MG63 (cell line): Measurements from ENCODE around the gene LILRB2. TPM values are rescaled to one million over a fixed set of nuclear protein-coding genes. Genes with fewer than 3 reads are reported as not detected.
"Not testable (repeated sequence)": the region's sequence is repeated elsewhere in the genome, so short reads cannot be mapped to it uniquely, and the experiment has no call there.

Source experiments
- DNase-seq: peaks from one replicate; pipeline ENCODE4 v3.0.0-alpha.2; 2020
- H3K27me3 ChIP-seq: fragments of 250-450 bp; sonication (Bioruptor Pico); 2 replicates; pipeline ENCODE4 v1.5.1; 2020; ENCODE audit warnings: mild to moderate bottlenecking, moderate library complexity
- H3K36me3 ChIP-seq: fragments of 250-450 bp; sonication (Bioruptor Pico); 2 replicates; pipeline ENCODE4 v1.5.1; 2020; ENCODE audit warnings: mild to moderate bottlenecking, moderate library complexity
- H3K4me3 ChIP-seq: fragments of 250-450 bp; sonication (Bioruptor Pico); 2 replicates; pipeline ENCODE4 v1.5.1; 2020; ENCODE audit warnings: mild to moderate bottlenecking, moderate library complexity
- H3K9me3 ChIP-seq: fragments of 250-450 bp; sonication (Bioruptor Pico); 2 replicates; pipeline ENCODE4 v1.5.1; 2020; ENCODE audit warnings: mild to moderate bottlenecking, moderate library complexity
- total RNA-seq: library from RNA; depleted of rRNA; stranded (reverse); fragments of >200 nt; shearing (Covaris generic); gene quantifications from 2 replicates; pipeline ENCODE4 v1.2.3, GENCODE V29; 2014; ENCODE audit warnings: low replicate concordance

LILRB2 gene
- total RNA-seq, 1 experiment from 2014 or later = not detected

- Histone ChIP-seq H3K4me3 (no peak overlapping the region), H3K36me3 (no peaks in the 10 kb centered on the region), H3K9me3 (no peaks in the 10 kb centered on the region), H3K27me3 (peaks cover 34% of the 10 kb centered on the region)
- no peak for DNase-seq
Observed at GRCh38 chr19:54312011-54312410, 31.1 kb upstream of the LILRB2 start.

- Histone ChIP-seq H3K4me3 (no peak overlapping the region), H3K9me3 (no peaks in the 10 kb centered on the region), H3K27me3 (peaks cover 33% of the 10 kb centered on the region), H3K36me3 (no peaks in the 10 kb centered on the region)
- DNase-seq = no peak
Observed at GRCh38 chr19:54311486-54311885, 30.6 kb upstream of the LILRB2 start.

- peaks cover 29% of the 10 kb centered on the region for H3K27me3 ChIP-seq
Observed at GRCh38 chr19:54310543-54310942, 29.6 kb upstream of the LILRB2 start.

GRCh38 chr19:54309811-54310210, 28.9 kb upstream of the LILRB2 start:
- no peaks in the 10 kb centered on the region for H3K36me3 ChIP-seq

More at GRCh38 chr19:54310543-54310942, 29.6 kb upstream of the LILRB2 start:
- Histone ChIP-seq H3K9me3 (no peaks in the 10 kb centered on the region), H3K4me3 (no peak overlapping the region), H3K36me3 (no peaks in the 10 kb centered on the region)
- no peak for DNase-seq

GRCh38 chr19:54307389-54308020, 26.6 kb upstream of the LILRB2 start:
- Histone ChIP-seq H3K36me3 (no peaks in the 10 kb centered on the region), H3K4me3 (no peak overlapping the region), H3K27me3 (peaks cover 22% of the 10 kb centered on the region), H3K9me3 (no peaks in the 10 kb centered on the region)
- DNase-seq = no peak

More at GRCh38 chr19:54309811-54310210, 28.9 kb upstream of the LILRB2 start:
- Histone ChIP-seq H3K4me3 (no peak overlapping the region), H3K27me3 (peaks cover 24% of the 10 kb centered on the region), H3K9me3 (no peaks in the 10 kb centered on the region)
- DNase-seq = no peak

- Histone ChIP-seq H3K9me3 (no peaks in the 10 kb centered on the region), H3K36me3 (no peaks in the 10 kb centered on the region), H3K27me3 (peaks cover 32% of the 10 kb centered on the region), H3K4me3 (no peak overlapping the region)
- no peak for DNase-seq
Observed at GRCh38 chr19:54305141-54305540, 24.2 kb upstream of the LILRB2 start.

- DNase-seq = no peak
- Histone ChIP-seq H3K4me3 (no peak overlapping the region), H3K27me3 (peaks cover 44% of the 10 kb centered on the region), H3K36me3 (no peaks in the 10 kb centered on the region), H3K9me3 (no peaks in the 10 kb centered on the region)
Observed at GRCh38 chr19:54302257-54302656, 21.3 kb upstream of the LILRB2 start.

- no peak for DNase-seq
- no peak overlapping the region for H3K4me3 ChIP-seq
Observed at GRCh38 chr19:54299515-54299914, 18.6 kb upstream of the LILRB2 start.

GRCh38 chr19:54299126-54299498, 18.2 kb upstream of the LILRB2 start:
- DNase-seq = no peak
- Histone ChIP-seq H3K27me3 (peaks cover 55% of the 10 kb centered on the region), H3K4me3 (no peak overlapping the region), H3K9me3 (no peaks in the 10 kb centered on the region), H3K36me3 (no peaks in the 10 kb centered on the region)

More at GRCh38 chr19:54299515-54299914, 18.6 kb upstream of the LILRB2 start:
- no peaks in the 10 kb centered on the region for H3K9me3 ChIP-seq
- H3K36me3 ChIP-seq = no peaks in the 10 kb centered on the region
- H3K27me3 ChIP-seq = peaks cover 58% of the 10 kb centered on the region

GRCh38 chr19:54298357-54299125, 17.6 kb upstream of the LILRB2 start:
- Histone ChIP-seq H3K36me3 (no peaks in the 10 kb centered on the region), H3K4me3 (no peak overlapping the region), H3K27me3 (peaks cover 51% of the 10 kb centered on the region), H3K9me3 (no peaks in the 10 kb centered on the region)
- no peak for DNase-seq

GRCh38 chr19:54297759-54298305, 16.9 kb upstream of the LILRB2 start:
- no peak for DNase-seq
- Histone ChIP-seq H3K36me3 (no peaks in the 10 kb centered on the region), H3K27me3 (peaks cover 47% of the 10 kb centered on the region), H3K4me3 (no peak overlapping the region), H3K9me3 (no peaks in the 10 kb centered on the region)

- no peaks in the 10 kb centered on the region for H3K36me3 ChIP-seq
- H3K27me3 ChIP-seq = peaks cover 43% of the 10 kb centered on the region
- no peak for DNase-seq
Observed at GRCh38 chr19:54294539-54294938, 13.6 kb upstream of the LILRB2 start.

GRCh38 chr19:54289160-54289559, 8.2 kb upstream of the LILRB2 start:
- DNase-seq, H3K9me3 ChIP-seq, H3K4me3 ChIP-seq, H3K36me3 ChIP-seq: not testable (repeated sequence)
- peaks cover 22% of the 10 kb centered on the region for H3K27me3 ChIP-seq

More at GRCh38 chr19:54294539-54294938, 13.6 kb upstream of the LILRB2 start:
- H3K9me3 ChIP-seq = no peaks in the 10 kb centered on the region
- no peak overlapping the region for H3K4me3 ChIP-seq

GRCh38 chr19:54287456-54287855, 6.5 kb upstream of the LILRB2 start:
- Histone ChIP-seq H3K9me3 (no peaks in the 10 kb centered on the region), H3K4me3 (no peak overlapping the region), H3K27me3 (peaks cover 34% of the 10 kb centered on the region), H3K36me3 (no peaks in the 10 kb centered on the region)
- no peak for DNase-seq

GRCh38 chr19:54286283-54286682, 5.4 kb upstream of the LILRB2 start:
- H3K9me3 ChIP-seq, H3K4me3 ChIP-seq, DNase-seq, H3K36me3 ChIP-seq: not testable (repeated sequence)
- peaks cover 32% of the 10 kb centered on the region for H3K27me3 ChIP-seq

GRCh38 chr19:54285427-54286056, 4.6 kb upstream of the LILRB2 start:
- H3K36me3 ChIP-seq, DNase-seq, H3K9me3 ChIP-seq, H3K4me3 ChIP-seq: not testable (repeated sequence)
- peaks cover 34% of the 10 kb centered on the region for H3K27me3 ChIP-seq
